Stimulated activated CD4-positive, alpha-beta T cell treated with anti-CD3 and anti-CD28 coated beads, Interleukin-1b, Interleukin-23, amount 100 ng/mL, for 1 hour (primary cell): Measurements from ENCODE around the gene SLIT3.
"Not testable (repeated sequence)": the region's sequence is repeated elsewhere in the genome, so short reads cannot be mapped to it uniquely, and the experiment has no call there.

ENCODE experiments used
- DNase-seq, 2 donors: peaks; one replicate each; pipeline ENCODE4 v3.0.0-alpha.2; 2020; ENCODE audit warnings: low read depth in 2 of 2

SLIT3 gene

DNA sequence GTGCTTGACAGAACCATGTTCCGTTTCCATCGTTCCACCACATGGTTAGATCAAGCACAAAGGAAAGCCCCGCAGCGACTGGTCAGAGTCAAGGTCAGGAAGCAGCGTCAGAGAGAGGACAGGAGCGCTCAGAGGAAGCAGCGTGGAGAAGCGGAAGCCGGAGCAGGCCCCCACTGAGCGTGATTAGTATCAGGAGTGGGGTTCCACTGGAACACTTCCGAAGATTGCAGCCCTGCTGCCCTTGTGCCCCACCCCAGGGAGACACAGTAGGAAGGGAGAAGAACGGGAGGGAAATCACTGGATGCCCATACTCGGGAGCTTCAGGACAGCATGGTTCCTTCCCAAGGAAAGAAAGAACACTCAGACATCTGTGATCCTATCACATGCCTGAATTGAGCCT is 532.8 kb downstream of the SLIT3 start:
- DNase-seq: no peak

- DNase-seq: no peak
Measured at GRCh38 chr5:168766426-168766700, 534.6 kb downstream of the SLIT3 start.

GRCh38 chr5:168765551-168766425 is 535.2 kb downstream of the SLIT3 start:
- no peak for DNase-seq

- DNase-seq: no peak
Measured at GRCh38 chr5:168765086-168765550, 535.8 kb downstream of the SLIT3 start.

DNA sequence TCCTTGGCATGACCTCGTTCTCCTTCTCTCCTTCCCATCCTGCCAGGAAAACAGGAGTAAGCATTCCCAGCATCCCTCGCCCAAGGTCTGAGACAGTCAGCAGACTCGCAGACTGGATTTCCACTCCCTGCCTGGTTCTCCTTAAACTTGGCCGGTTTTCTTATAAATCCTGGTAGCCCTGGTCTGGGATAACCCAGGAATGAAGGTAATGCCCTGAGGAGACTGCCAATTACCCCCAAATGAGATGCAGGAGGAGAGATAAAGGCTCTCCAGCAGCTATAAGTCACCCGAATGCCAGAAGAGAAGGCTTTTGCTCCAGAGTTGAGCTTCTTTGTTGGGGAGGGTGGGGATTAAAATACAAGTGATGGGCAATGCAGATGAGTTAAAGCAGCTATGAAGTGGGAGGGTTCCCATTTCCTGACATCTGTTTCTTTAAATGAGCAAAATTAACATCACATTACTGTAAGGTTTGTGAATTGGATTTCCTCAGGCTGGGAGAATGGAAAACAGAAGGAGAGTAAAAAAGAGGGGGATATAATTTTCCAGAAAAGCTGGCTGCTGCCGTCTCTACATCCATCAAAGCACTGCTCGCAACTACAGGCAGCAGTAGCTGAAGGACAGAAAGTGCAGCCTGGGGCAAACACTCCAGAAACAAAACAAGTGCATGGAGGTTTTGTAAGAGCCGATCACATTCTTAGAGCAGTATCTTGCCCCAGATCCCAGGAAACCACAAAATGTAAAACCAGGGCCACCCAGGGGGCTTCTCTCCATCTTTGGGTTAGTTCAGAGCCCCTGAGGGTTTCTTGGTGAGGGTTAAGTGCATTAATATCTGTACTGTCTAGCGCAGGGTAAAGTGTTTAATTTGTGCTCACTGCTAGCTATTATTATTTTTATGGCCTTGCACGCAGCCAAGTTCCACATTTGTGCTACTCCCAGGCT is 544.2 kb downstream of the SLIT3 start:
- no peak for DNase-seq

- DNase-seq: no peak
Measured at GRCh38 chr5:168755548-168756093, 545.3 kb downstream of the SLIT3 start.

DNA sequence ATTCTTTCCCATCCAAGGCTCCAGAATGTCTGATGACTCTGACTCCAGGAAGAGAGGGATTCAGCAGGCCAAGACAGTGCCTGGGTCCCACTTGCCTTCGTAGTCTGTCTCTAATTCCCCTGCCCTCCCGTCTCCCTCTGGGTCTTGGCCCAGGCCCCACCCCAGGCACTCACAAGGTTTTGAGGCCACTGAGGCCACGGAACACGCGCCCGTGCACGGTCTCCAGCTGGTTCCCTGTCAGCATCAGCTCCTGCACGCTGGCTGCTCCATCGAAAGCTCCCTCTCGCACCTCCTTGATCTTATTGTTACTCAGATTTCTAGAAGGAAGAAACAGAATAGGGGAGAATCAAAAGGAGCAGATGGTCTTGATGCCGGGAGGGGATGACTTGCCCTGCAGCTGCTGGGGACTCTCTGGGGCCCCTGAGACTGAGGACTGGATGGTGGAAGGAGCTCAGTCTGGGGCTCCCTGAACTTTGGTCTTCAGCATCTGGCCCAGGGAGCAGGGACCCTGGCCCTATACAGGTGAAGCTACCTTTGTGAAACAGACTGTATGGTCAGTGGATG is 547.2 kb downstream of the SLIT3 start:
- DNase-seq: no peak

GRCh38 chr5:168752416-168753190 is 548.3 kb downstream of the SLIT3 start:
- DNase-seq: no peak

GRCh38 chr5:168752012-168752411 is 548.9 kb downstream of the SLIT3 start:
- DNase-seq: no peak

DNA sequence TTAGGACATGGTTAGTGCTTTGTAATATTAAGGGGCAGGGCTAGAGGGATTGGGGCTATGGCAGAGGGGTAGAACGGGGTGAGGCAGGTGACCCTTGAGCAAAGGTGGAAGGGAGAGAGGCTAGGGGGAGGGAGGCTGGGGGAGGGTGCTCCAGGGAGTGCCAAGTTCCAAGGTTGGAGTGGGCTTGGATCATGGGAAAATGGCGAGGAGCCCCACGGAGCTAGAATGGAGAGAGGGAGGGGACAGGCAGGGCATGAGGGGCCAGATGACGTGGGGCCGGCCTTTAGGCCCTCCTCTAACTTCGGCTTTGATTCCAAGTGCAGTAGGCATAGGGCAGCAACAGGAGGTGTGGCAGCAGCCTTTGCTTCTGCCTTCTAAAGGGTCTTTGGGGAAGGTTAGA is 550.0 kb downstream of the SLIT3 start:
- DNase-seq: no peak

GRCh38 chr5:168749391-168750100 is 551.4 kb downstream of the SLIT3 start:
- DNase-seq: no peak

DNA sequence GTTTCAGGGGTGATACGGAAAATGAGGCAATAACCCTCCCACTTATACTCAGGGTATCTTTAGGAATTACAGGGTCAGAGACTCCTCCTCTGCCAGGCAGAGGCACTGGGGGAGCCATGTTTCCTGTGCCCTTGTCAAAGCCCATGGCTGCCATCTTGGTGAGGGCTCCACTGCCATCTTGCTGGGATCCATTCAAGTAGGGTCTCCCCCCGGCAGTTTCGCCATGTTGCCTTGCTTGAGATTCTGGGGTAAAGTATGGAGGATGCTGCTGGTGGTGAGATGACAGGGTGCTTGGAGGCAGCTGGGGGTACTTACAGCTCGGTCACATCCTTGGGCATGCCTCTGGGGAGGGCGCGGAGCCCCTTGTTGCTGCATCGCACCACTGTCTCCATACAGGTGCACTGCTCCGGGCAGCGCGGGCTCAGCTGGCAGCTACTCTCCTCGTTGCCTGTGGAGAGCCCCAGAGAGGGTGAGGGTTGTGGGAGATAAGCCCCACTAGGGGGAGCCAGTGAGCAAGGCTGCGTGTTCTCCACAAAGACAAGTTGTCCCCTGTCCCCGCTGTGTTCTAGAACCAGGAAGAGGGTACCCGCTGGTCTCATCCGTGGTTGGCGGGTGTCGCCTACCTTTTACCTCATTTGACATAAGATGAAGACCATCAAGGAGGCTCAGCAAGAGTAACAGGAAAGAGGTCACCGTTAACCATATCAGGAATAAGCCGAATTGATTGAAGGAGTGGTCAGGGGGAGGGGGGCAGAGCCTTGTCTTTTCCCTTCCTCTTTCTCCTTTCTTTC is 552.8 kb downstream of the SLIT3 start:
- no peak for DNase-seq

DNA sequence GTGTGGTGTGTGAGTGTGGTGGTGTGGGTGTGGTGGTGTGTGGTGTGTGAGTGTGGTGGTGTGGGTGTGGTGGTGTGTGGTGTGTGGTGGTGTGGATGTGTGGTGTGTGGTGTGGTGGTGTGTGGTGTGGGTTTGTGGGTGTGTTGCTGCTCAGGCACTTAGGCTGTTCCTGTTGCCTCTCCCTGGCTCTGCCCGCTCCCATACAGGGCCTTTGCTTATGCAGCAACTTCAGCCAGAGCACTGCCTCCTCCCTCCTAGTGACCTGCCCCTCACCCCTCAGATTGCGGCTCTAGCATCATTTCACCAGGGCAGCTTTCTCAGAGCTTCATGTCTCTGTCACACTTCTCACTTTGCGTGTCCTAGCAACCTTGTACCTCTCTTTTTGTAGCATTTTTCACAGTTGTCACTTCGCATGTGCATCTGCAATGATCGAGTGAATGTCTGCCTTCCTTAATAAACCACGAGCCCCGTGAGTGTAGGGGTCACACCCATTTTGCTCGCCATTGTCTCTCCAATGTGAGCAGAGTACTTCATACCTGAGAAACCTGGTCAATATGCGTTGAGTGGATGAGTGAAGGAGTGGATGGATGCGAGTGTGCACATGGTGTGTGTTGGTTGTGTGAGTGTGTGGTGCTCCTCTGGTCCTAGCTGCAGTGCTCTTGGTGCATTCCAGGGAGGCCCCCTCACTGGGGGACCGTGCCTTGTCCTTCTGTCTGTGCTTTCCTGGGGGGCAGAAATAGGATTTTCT is 553.9 kb downstream of the SLIT3 start:
- DNase-seq: no peak

DNA sequence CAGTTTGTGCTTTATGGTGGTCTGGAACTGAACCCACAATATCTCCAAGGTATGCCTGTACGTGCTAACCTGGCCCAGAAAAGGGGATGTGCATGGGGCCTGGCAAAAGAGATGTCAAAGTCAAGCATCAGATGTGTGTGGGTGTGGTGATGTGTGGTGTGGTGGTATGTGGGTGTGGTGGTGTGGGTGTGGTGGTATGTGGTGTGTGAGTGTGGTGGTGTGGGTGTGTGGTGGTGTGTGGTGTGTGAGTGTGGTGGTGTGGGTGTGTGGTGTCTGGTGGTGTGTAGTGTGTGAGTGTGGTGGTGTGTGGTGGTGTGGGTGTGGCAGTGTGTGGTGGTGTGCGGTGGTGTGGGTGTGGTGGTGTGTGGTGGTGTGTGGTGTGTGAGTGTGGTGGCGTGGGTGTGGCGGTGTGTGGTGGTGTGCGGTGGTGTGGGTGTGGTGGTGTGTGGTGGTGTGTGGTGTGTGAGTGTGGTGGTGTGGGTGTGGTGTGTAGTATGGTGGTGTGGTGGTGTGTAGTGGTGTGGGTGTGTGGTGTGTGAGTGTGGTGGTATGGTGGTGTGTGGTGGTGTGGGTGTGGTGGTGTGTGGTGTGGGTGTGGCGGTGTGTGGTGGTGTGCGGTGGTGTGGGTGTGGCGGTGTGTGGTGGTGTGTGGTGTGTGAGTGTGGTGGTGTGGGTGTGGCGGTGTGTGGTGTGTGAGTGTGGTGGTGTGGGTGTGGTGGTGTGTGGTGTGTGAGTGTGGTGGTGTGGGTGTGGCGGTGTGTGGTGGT is 554.6 kb downstream of the SLIT3 start:
- DNase-seq: not testable (repeated sequence)

DNA sequence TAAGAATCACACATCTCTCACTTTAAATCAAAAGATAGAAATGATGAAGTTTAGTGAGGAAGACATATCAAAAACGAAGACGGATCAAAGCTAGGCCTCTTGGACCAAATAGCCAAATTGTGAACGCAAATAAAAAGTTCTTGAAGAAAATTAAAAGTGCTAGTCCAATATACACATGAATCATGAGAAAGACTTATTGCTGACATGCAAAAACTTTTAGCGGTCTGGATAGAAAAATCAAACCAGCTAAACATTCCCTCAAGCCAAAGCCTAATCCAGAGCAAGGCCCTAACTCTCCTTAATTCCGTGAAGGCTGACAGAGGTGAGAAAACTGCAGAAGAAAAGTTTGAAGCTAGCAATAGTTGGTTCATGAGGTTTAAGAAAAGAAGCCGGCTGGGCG is 557.3 kb downstream of the SLIT3 start:
- no peak for DNase-seq

DNA sequence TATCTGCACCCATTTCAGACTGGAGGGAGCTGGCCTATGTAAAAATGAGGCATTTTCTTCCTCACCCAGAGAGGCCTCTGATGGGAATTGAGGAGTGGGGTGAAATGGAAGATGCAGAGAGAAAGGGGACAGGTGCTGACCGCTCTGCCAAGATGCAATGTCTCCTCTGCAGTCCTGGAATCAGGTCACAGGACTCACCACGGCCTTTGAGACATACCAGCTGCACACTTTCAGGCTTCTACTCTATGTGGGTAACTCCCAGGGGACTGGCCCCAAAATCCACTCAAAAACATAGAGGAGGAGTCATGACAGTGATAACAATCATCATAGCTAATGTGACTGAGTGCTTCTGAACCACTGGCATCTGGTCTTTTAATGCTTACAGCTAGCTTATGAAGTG is 558.6 kb downstream of the SLIT3 start:
- not testable (repeated sequence) for DNase-seq

DNA sequence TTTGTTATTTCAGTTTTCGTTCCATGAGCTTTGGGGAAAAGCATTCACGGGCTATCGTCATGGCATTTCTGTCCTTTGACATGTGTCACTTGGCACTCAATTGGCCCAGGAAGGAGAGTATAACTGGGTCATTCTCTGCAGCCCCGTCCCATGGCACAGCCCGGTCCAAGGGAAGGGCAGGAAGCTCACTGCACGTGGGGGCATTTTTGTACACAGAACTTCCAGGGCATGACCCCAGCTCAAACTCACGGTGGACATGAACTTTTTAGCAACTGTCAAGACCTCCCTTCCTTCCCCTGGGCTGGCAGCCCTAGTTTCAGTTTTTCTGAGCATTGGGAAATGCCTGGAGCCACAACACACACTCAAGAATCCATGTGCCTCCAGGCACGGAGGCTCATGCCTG is 560.1 kb downstream of the SLIT3 start:
- DNase-seq: no peak

DNA sequence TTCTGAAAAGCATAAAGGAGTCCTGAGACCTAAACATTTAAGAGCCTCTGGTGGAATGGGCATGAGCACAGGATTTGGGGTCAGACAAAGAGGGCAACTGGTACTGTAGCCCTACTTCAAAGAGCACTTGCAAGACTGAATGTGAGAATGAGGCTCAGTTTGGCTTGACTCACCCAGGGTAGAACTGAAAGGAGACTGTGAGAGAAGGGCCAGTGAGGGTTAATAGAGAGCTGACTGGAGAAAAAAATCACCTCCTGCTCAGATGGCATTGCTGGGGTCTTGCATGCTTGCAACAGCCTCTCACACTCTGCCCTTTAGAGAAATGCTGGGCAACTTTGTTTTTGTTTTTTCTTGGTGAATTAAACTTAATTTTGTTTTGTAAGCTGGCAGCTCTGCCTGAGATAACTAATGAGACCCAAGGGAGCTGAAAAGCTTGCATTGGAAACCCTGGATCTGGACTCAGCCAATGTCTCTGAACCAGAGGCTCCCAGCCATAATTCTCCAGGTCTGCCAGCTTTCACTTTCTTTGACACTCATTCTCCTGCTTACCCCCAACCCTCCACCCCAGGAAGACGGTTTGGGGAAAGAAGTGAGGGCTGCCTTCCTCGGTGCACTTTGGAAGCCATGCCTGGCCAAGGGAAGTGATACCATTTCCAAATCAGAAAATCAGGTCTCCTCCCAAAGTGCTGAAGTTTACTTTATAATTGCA is 560.7 kb downstream of the SLIT3 start:
- DNase-seq: no peak
